GM18519 (cell line): ENCODE data around the gene FHAD1.

Experiments used
- ATAC-seq: cut with Tn5 transposase; IDR thresholded peaks from one replicate; pipeline ENCODE4 v1.9.1; 2021; ENCODE audit warnings: mild to moderate bottlenecking, moderate library complexity; ENCODE audit not compliant: unreplicated experiment, low FRiP score

Gene FHAD1

GRCh38 chr1:15446212-15446611 is 199.2 kb downstream of the FHAD1 start:
- no peak for ATAC-seq
